Uterus (tissue), 4 donors: ENCODE data around the gene PLEKHG4B. TPM values are rescaled to one million over a fixed set of nuclear protein-coding genes. Genes with fewer than 3 reads are reported as not detected.

Experiments
- DNase-seq, 2 donors: peaks; one replicate each; pipeline ENCODE4 v3.0.0-alpha.2; 2019 to 2020
- H3K27ac ChIP-seq, 2 donors: fragments of 200-600 bp; sonication (generic); 1 replicate in 1 of 2; 2 replicates in 1 of 2; pipeline ENCODE4 v1.5.1; 2016 to 2018
- H3K27me3 ChIP-seq, 2 donors: fragments of 200-600 bp; sonication (generic); one replicate each; pipeline ENCODE4 v1.5.1; 2018 to 2019; ENCODE audit warnings: control low read depth in 1 of 2
- H3K36me3 ChIP-seq, 2 donors: fragments of 200-600 bp; sonication (generic); one replicate each; pipeline ENCODE4 v1.5.1; 2019; ENCODE audit warnings: control low read depth in 1 of 2
- H3K4me1 ChIP-seq, 2 donors: fragments of 200-600 bp; sonication (generic); one replicate each; pipeline ENCODE4 v1.5.1; 2018 to 2019; ENCODE audit warnings: control low read depth in 1 of 2
- H3K4me3 ChIP-seq, 2 donors: fragments of 200-600 bp; sonication (generic); 1 replicate in 1 of 2; 2 replicates in 1 of 2; pipeline ENCODE4 v1.5.1; 2018 to 2019; ENCODE audit warnings: mild to moderate bottlenecking in 1 of 2
- H3K9me3 ChIP-seq, 2 donors: fragments of 200-600 bp; sonication (generic); one replicate each; pipeline ENCODE4 v1.5.1; 2019; ENCODE audit warnings: control low read depth in 1 of 2
- CTCF ChIP-seq, 4 experiments: fragments of 200-600 bp in 2 of 4; fragments of 450-650 bp in 2 of 4; sonication (generic) in 2 of 4; IDR thresholded peaks; one replicate each; pipeline ENCODE4 v1.5.1; 2016 to 2019; ENCODE audit warnings: antibody characterized with exemption in 4 of 4, mild to moderate bottlenecking in 2 of 4, moderate library complexity in 1 of 4
- POLR2A ChIP-seq, 2 donors: fragments of 450-650 bp; IDR thresholded peaks; one replicate each; pipeline ENCODE4 v1.6.1; 2016; ENCODE audit warnings: antibody characterized with exemption in 2 of 2, mild to moderate bottlenecking in 1 of 2, moderate library complexity in 1 of 2
- intact Hi-C: fragments of 100-400 bp; cut with DNase I; formaldehyde crosslinking; loops from one replicate; pipeline ENCODE4 v1.15.1; 2023; ENCODE audit warnings: low total_unique reads
- total RNA-seq, 4 donors: library from RNA; depleted of rRNA in 3 of 4; stranded (reverse); fragments of >200 nt in 3 of 4; gene quantifications; one replicate each; pipeline versions ENCODE4 v1.1.0 to v1.2.4, GENCODE V29; 2014 to 2023
- donor health status: DM: yes; HTN: yes; CAD: no.

PLEKHG4B gene
- total RNA-seq, 4 donors from 2014 or later: under 0.01 to 8.3 (median 0.37) TPM; not detected in 1

GRCh38 chr5:93221-93980 is 1.4 kb downstream of the PLEKHG4B start:
- intact Hi-C loops: no loop called here
- peaks cover 5 to 20% of the 10 kb centered on the region in 2 donors for H3K27me3 ChIP-seq
- H3K36me3 ChIP-seq: no peaks in the 10 kb centered on the region
- TF ChIP-seq POLR2A (IDR thresholded peaks at IDR 0.05) (no peak), CTCF (IDR thresholded peaks at IDR 0.05) (no peak)
- peaks cover 0 to 4% of the 10 kb centered on the region in 2 donors for H3K4me1 ChIP-seq
- H3K27ac ChIP-seq: no peak overlapping the region
- H3K9me3 ChIP-seq: no peaks in the 10 kb centered on the region
- DNase-seq: no peak
- no peak overlapping the region for H3K4me3 ChIP-seq

DNA sequence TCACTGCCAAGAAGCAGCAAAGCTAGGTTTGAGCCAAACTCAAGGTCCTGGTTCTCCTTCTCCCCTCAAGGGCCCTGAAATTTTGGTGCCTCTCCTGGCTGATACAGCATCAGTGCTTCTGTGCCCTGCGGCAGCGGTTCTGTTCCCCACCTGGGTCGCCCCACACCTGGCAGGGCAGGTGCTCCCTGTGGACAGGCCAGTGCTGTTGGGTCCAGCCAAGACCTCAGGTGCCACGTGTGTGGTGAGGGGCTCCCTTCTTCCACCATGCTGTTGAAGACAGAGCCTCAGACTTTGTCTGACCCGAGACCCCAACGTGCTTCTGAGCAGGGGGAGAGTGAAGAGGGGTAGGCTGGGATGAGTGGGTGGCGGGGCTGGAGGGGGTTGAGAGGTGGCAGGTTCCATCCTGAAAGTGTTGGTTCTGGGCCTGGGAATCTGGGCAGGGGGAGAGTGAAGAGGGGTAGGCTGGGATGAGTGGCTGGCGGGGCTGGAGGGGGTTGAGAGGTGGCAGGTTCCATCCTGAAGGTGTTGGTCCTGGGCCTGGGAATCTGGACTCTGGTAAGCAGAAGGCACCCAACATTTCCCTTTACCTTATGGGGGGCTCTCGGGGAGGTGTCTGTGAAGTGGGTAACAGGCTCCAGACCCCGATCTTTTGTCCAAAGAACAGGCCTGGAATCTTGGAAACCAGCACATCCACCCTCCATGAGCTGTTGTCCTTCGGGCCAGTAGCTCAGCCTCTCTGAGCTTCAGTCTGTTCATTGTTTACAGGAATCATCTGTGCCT is 2.3 kb downstream of the PLEKHG4B start:
- Histone ChIP-seq H3K9me3 (no peaks in the 10 kb centered on the region), H3K4me3 (no peak overlapping the region), H3K4me1 (peaks cover 0 to 4% of the 10 kb centered on the region in 2 donors), H3K36me3 (no peaks in the 10 kb centered on the region), H3K27ac (no peak overlapping the region), H3K27me3 (peaks cover 5 to 17% of the 10 kb centered on the region in 2 donors)
- intact Hi-C loops: no loop called here
- TF ChIP-seq POLR2A (IDR thresholded peaks at IDR 0.05) (no peak), CTCF (IDR thresholded peaks at IDR 0.05) (no peak)
- no peak for DNase-seq

DNA sequence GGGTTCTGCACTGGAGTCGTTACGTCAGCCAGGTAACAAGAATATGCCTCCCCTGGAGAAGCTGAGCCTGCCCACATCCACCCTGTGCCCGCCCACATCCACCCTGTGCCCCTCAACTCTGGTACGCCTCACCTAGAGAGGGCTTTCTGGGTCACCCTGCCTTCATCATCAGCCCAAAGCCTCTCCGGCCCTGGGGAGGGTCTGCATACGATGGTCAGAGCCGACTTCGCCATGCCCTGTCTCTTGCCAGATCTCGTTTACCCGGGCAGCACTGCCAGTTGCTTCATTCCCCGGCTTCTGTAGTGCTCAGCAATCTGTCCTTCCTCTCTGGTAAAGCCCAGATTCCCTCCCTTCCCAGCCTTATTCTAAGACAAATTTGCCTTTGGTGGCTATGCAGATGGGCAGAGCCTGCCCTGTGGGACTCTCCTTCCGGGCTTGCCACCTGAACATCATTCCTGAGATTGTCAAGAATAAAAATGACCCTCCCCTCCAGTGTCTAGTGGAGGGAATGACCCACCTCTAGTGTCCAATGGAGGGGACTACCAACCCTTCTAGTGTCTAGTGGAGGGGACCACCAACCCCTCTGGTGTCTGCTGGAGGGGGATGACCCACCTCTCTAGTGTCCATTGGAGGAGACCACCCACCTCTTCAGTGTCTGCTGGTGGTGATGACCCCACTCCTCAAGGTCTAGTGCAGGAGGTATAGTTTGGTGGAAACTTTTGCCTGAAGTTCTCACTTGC is 3.4 kb downstream of the PLEKHG4B start:
- H3K4me3 ChIP-seq: no peak overlapping the region
- H3K4me1 ChIP-seq: peaks cover 0 to 4% of the 10 kb centered on the region in 2 donors
- intact Hi-C loops: no loop called here
- TF ChIP-seq CTCF (IDR thresholded peaks at IDR 0.05) (no peak), POLR2A (IDR thresholded peaks at IDR 0.05) (no peak)
- no peaks in the 10 kb centered on the region for H3K9me3 ChIP-seq
- no peaks in the 10 kb centered on the region for H3K36me3 ChIP-seq
- DNase-seq: no peak
- H3K27ac ChIP-seq: no peak overlapping the region
- peaks cover 5 to 17% of the 10 kb centered on the region in 2 donors for H3K27me3 ChIP-seq

- Histone ChIP-seq H3K27me3 (peaks cover 0 to 17% of the 10 kb centered on the region in 2 donors), H3K9me3 (no peaks in the 10 kb centered on the region), H3K36me3 (no peaks in the 10 kb centered on the region), H3K4me3 (no peak overlapping the region), H3K27ac (no peak overlapping the region), H3K4me1 (no peaks in the 10 kb centered on the region)
- intact Hi-C loops: no loop called here
- no peak for DNase-seq
- TF ChIP-seq POLR2A (IDR thresholded peaks at IDR 0.05) (no peak), CTCF (IDR thresholded peaks at IDR 0.05) (no peak)
Observed at GRCh38 chr5:96976-97660, 5.2 kb downstream of the PLEKHG4B start.
